Mesodermal cell (in vitro differentiated cells): ENCODE results near the gene FAM229B. TPM values are rescaled to one million over a fixed set of nuclear protein-coding genes. Genes with fewer than 3 reads are reported as not detected.
A peak's percentile ranks its signal among the peaks of the same experiment; 100 is the strongest.

Source experiments
- H3K27ac ChIP-seq: 2 replicates; pipeline ENCODE4 v1.7.0; 2013; ENCODE audit warnings: mild to moderate bottlenecking, low read depth, low read length, moderate library complexity; ENCODE audit not compliant: severe bottlenecking
- H3K36me3 ChIP-seq: 2 replicates; pipeline ENCODE4 v1.7.1; 2013; ENCODE audit warnings: mild to moderate bottlenecking, low read length, moderate library complexity; ENCODE audit not compliant: control insufficient read depth, insufficient read depth
- H3K4me1 ChIP-seq: one replicate; pipeline ENCODE4 v1.7.1; 2013; ENCODE audit warnings: mild to moderate bottlenecking, low read length; ENCODE audit not compliant: insufficient read depth, control insufficient read depth, poor library complexity, severe bottlenecking
- H3K4me3 ChIP-seq: 2 replicates; pipeline ENCODE4 v1.7.0; 2013; ENCODE audit warnings: low read length, control low read depth, mild to moderate bottlenecking; ENCODE audit not compliant: insufficient read depth, poor library complexity, severe bottlenecking; ENCODE audit errors: extremely low read depth
- H3K9me3 ChIP-seq: 2 replicates; pipeline ENCODE4 v1.7.1; 2013; ENCODE audit warnings: mild to moderate bottlenecking, low read length, moderate library complexity; ENCODE audit not compliant: control insufficient read depth
- WGBS, 2 experiments: methylation state at CpG; one replicate each; pipeline ENCODE4 v1.1.5; 2013; ENCODE audit warnings: missing lambda C conversion rate in 2 of 2; ENCODE audit not compliant: insufficient coverage in 2 of 2; 5-methylcytosine and 5-hydroxymethylcytosine counted together
- polyA plus RNA-seq, 2 experiments: library from polyadenylated mRNA; stranded (reverse); fragments of 50-300 nt; gene quantifications; one replicate each; pipeline ENCODE4 v1.2.3, GENCODE V29; 2013

FAM229B gene, protein sequence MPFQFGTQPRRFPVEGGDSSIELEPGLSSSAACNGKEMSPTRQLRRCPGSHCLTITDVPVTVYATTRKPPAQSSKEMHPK
- 19.9 TPM for polyA plus RNA-seq (2013, experiment 1 of 2)
- 19.4 TPM for polyA plus RNA-seq (2013, experiment 2 of 2)

DNA sequence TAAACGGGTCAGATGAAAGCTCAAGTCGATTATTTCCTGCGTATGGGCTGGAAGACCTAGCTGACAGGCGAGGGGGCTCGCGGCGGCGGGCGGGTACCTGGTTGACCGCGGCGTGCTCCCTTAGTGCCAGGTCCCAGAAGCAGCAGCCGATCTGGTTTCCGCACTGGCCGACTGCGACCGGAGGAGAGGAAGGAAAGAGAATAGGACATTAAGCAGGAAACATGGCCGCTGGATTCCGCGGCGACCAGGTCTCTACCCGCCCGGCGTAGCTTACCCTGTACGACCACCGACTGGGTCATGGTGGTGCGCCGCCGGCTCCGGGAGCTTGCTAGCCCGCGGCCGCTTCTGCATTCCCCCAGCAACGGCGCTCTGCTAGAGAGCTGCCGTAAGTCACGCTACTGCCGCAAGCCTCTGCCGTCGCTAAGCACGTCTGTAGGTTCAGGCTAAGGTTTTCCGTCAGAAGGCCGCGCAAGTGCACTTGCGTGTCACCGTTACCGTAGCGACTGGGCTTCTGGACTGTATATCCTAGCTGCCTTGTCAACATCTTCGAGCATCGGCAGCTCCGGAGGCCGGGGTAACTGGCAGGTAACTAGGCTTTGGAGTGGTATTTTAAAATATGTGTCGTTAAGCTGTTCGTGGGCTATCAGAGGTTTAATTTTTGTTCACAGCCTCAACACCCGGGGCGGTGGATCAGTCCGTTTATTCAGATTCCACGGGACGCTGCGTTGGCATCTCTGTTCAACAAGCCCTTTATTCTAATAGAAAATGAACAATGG is at the start of gene FAM229B, which contains the start of gene TUBE1:
FAM229B (plus strand) TSS at position 456 of the 776 bp plus-strand sequence. CDS start 11,693 bp downstream, outside the sequence.
TUBE1 (minus strand) TSS at position 347 of the 776 bp plus-strand sequence; CDS start at position 299, 48 bp downstream.
- H3K4me1 ChIP-seq: peaks cover 3% of the 10 kb centered on the region
- WGBS, 2 experiments: 0 to 1% methylated on average over 50 to 57 of the region's 60 CpGs
- peak within 1 kb of the TSS; percentile 78 for H3K27ac ChIP-seq
- peak within 1 kb of the TSS; percentile 81 for H3K4me3 ChIP-seq
- peaks cover 11% of the 10 kb centered on the region for H3K36me3 ChIP-seq
- H3K9me3 ChIP-seq: no peaks in the 10 kb centered on the region

DNA sequence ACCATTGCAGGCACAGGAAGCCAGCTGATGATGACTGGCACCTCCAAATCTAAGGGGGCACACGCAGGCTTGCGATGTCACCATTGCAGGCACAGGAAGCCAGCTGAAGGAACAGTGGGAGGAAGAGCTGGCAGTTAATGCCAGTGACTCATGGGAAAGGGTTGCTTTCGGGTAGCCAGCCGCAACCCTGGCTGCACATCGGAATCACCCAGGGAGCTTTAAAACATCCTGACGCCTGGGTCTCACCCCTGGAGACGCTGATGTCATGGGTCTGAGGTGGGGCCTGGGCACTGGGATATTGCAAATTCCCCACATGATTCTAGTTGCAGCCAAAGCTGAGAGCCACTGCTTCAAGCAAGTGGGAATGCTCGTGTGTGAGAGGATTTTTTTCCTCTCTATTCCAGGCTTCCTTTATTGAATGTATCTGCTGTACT is 49.6 kb upstream of the FAM229B start:
- WGBS, 2 experiments: 83% methylated on average over 4 to 7 of the region's 8 CpGs
- no peak overlapping the region for H3K4me3 ChIP-seq
- H3K36me3 ChIP-seq: no peaks in the 10 kb centered on the region
- H3K4me1 ChIP-seq: peaks cover 26% of the 10 kb centered on the region
- no peaks in the 10 kb centered on the region for H3K9me3 ChIP-seq
- peak overlapping the region; percentile 87 for H3K27ac ChIP-seq

DNA sequence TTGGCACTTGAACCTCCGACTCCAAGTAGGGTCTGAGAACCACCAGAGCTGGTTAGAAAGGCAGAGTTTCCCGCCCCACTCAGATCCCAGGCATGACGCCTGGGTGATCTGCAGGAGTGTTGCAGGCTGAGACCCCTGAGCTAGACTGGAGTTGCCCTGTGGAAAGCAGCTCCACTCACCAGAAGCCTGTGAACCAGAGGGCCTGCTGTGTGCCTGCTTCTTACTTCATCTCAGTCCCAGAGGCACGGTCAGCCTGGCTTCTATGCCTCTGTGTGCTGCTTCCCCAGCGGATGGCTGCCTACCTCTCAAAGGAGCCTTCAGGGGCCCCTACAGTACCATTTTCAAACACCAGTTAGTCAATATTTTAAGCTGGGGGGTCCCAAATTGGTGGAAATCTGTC is 49.1 kb upstream of the FAM229B start:
- Histone ChIP-seq H3K27ac (peak overlapping the region; percentile 87), H3K36me3 (no peaks in the 10 kb centered on the region), H3K4me1 (peaks cover 26% of the 10 kb centered on the region), H3K4me3 (no peak overlapping the region), H3K9me3 (no peaks in the 10 kb centered on the region)
- WGBS, 2 experiments: 96% methylated on average over 3 to 4 of the region's 5 CpGs

DNA sequence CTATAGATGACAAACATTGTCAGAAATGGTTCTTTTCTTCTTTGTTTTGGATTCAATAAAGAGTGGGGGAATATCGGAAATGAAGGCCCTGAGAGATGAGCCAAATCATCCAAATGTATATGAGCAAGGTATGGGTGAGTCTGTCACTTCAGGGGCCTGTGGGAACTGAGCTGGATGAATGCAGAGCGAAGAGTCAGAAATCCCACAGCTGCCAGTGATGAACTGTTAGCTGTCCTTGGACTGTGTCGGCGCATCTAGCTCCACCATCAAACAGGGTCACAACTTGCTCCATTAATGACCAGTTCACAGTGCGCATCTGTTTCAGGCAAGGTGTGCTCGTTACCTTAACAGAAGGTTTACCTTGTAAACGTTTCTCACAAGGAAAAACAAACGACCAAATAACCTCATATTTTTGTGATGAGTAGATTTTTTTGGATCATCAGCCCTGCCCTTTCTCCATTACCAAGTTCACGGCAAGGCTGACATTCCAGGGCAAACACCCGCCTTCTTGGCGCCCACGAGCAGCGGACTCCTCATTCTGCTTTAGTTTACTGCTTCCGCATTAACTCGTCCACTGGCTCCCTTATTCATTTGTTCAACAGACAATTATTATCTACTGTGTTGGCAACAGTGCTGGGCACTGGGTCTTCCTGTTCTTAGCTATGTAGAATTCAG is 48.5 kb upstream of the FAM229B start:
- peak overlapping the region; percentile 87 for H3K27ac ChIP-seq
- H3K9me3 ChIP-seq: no peaks in the 10 kb centered on the region
- no peaks in the 10 kb centered on the region for H3K36me3 ChIP-seq
- 91 to 97% methylated on average over 10 to 11 of the region's 15 CpGs for WGBS, 2 experiments
- no peak overlapping the region for H3K4me3 ChIP-seq
- peaks cover 26% of the 10 kb centered on the region for H3K4me1 ChIP-seq

DNA sequence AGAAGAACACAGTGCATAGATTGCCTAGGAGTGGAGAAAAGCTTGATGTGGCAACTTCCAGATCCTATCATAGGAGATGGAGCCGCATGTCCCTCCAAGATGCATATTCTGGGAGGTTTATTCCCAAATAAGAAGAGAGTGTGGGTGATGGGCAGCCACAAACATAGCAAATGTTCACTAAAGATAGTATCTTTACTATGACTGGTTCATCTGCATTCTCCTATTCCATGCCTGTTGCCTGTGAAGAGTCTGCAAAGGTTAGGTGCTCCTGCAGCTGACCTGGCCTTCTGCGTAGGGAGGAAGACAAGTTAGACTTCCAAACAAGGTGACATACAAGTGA is 48.0 kb upstream of the FAM229B start:
- H3K4me1 ChIP-seq: peaks cover 26% of the 10 kb centered on the region
- no peak overlapping the region for H3K27ac ChIP-seq
- WGBS, 2 experiments: 78% methylated on average over 1 of the region's 2 CpGs; no CpG with 5 or more reads in 1 of the 2 experiments
- no peaks in the 10 kb centered on the region for H3K36me3 ChIP-seq
- no peak overlapping the region for H3K4me3 ChIP-seq
- H3K9me3 ChIP-seq: no peaks in the 10 kb centered on the region

DNA sequence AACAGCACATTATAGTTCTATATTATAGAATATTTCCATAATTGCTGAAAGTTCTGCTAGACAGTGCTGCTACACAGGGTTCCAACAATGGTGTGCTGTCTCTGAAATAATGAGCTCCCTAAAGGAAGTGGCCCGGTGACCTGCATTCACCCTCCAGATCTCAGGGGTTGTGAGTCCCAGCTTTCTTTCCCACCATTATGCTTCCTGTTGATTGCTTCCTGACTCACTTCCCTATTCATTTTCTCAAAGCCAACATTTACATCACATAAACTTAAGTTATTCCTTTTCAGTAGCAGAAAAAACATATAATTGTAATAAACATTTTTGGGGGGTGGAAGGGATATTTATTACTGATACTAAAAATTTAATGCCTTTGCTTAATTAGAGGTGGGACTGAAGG is 46.4 kb upstream of the FAM229B start:
- Histone ChIP-seq H3K9me3 (no peaks in the 10 kb centered on the region), H3K4me1 (peaks cover 26% of the 10 kb centered on the region), H3K4me3 (no peak overlapping the region), H3K27ac (peak overlapping the region; percentile 68), H3K36me3 (no peaks in the 10 kb centered on the region)
- 20 to 79% methylated on average over 1 of the region's 1 CpG for WGBS, 2 experiments

DNA sequence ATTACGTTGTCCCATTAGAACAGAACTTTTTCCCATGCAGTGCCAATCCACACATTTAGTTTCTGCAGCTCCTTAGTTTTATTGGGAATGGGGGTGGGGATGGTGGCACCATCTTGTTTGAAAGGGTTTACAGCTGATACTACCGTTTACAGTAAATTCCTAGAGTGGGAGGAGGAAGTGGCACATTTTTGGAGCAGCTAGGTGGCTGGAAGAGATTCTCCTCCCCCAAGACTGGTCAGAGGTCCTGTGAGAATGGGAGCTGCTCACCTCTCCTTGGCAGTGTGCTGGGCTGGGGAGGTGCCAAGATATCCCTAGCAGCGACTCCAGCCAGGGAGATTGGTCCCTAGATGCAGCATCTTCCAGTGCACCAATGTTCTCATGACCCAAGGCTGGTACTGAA is 45.9 kb upstream of the FAM229B start:
- WGBS, 2 experiments: 77 to 83% methylated on average over 1 to 2 of the region's 3 CpGs
- Histone ChIP-seq H3K36me3 (no peaks in the 10 kb centered on the region), H3K4me1 (peaks cover 26% of the 10 kb centered on the region), H3K27ac (peak overlapping the region; percentile 68), H3K9me3 (no peaks in the 10 kb centered on the region), H3K4me3 (no peak overlapping the region)

DNA sequence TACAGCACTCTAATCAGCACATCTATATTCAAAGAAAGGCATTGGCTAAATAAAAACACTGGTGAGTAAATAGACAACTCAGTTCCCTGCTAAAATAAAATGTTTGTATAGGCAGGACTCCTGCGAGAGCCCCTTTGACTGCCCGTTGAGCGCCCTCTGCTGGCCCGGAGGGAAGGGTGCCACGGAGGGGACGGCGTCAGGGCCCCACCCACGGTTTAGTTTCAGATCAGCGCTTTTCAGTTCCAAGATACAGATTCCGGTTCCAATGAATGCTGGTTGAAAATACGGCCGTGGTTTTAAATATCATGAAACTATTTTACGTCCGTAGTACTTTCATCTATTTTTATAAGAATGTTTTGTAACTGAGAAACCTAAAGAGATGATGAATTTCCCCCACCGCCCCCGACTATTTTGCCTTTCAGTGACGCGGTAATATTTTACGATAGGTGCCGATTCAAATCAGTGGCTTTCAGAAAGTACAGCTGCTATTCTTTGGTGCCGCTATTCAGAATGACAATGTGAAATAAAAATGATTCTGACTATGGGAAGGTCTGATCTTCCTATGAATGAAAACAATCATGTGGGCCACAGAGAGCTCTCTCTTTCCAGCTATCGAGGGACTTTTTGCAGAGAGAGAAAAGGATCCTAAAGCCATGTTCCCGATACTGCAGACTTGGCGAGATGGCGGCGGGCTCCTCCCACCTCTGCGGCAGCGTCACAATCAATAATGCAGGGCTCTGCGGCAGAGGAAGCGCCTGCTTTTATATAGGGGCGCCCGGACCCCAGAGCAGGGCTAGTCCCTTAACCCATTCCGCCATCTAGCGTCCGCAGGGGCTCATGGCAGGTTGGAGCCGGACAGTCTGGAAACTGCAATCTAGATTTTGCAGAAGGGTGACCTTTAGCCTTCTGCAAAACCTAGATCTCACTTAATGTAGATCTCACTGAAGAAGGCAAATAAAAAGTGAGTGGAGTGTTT is 44.1 kb upstream of the FAM229B start:
- no peaks in the 10 kb centered on the region for H3K36me3 ChIP-seq
- H3K4me1 ChIP-seq: peaks cover 18% of the 10 kb centered on the region
- WGBS, 2 experiments: 0 to 1% methylated on average over 19 to 27 of the region's 36 CpGs
- H3K4me3 ChIP-seq: peak overlapping the region; percentile 52
- H3K9me3 ChIP-seq: no peaks in the 10 kb centered on the region
- peak overlapping the region; percentile 77 for H3K27ac ChIP-seq

DNA sequence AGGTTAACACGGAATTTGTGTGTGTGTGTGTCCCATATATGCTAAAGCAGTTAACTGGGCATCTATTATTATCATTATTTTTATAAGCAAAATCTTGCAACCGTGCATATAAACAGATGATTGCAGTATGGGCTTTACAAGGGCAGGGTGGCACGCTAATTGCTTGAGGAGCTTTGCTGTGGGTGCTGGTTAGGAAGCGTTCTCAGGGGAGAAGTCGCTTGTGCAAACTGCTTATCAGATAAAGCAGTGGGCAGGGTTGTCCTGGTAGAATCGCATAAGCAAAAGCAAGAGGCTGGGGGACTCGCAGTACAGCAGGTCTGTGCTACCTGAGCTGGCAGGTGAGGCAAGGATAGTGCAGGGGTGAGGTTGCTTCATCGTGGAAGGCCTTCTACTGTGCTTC is 43.2 kb upstream of the FAM229B start:
- H3K9me3 ChIP-seq: no peaks in the 10 kb centered on the region
- no peak overlapping the region for H3K4me3 ChIP-seq
- peaks cover 9% of the 10 kb centered on the region for H3K4me1 ChIP-seq
- no peak overlapping the region for H3K27ac ChIP-seq
- 84 to 88% methylated on average over 6 to 7 of the region's 8 CpGs for WGBS, 2 experiments
- H3K36me3 ChIP-seq: no peaks in the 10 kb centered on the region

DNA sequence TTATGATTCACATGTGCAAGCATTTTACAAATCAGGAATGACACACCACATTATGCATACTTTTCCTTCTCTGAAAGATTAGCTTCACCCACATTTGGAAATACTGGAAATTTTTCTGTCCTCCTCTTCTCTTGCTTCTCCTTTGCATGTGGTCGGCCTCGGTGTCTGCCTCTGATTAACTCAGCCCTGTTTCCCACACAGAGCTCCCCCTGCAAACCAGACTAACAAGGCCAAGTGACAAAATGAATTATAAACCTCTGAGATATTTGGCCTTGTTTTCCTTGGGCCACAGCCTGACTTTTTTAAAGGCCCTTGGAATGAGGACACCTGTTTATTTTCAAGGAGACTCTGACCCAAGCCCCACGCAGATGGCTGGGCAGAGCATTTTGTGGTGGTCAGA is 42.5 kb upstream of the FAM229B start:
- WGBS, 2 experiments: 88 to 94% methylated on average over 3 of the region's 3 CpGs
- H3K36me3 ChIP-seq: no peaks in the 10 kb centered on the region
- peaks cover 7% of the 10 kb centered on the region for H3K4me1 ChIP-seq
- no peaks in the 10 kb centered on the region for H3K9me3 ChIP-seq
- H3K4me3 ChIP-seq: no peak overlapping the region
- H3K27ac ChIP-seq: no peak overlapping the region
